Measurements from ENCODE around the gene SLC16A6. TPM values are rescaled to one million over a fixed set of nuclear protein-coding genes. Genes with fewer than 3 reads are reported as not detected.

The SLC16A6 gene, protein sequence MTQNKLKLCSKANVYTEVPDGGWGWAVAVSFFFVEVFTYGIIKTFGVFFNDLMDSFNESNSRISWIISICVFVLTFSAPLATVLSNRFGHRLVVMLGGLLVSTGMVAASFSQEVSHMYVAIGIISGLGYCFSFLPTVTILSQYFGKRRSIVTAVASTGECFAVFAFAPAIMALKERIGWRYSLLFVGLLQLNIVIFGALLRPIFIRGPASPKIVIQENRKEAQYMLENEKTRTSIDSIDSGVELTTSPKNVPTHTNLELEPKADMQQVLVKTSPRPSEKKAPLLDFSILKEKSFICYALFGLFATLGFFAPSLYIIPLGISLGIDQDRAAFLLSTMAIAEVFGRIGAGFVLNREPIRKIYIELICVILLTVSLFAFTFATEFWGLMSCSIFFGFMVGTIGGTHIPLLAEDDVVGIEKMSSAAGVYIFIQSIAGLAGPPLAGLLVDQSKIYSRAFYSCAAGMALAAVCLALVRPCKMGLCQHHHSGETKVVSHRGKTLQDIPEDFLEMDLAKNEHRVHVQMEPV
- 1 to 10 TPM in 2 of 4 donors, under 1 TPM in 2; 0.38 to 9.2 (median 1.6) TPM for total RNA-seq

DNA sequence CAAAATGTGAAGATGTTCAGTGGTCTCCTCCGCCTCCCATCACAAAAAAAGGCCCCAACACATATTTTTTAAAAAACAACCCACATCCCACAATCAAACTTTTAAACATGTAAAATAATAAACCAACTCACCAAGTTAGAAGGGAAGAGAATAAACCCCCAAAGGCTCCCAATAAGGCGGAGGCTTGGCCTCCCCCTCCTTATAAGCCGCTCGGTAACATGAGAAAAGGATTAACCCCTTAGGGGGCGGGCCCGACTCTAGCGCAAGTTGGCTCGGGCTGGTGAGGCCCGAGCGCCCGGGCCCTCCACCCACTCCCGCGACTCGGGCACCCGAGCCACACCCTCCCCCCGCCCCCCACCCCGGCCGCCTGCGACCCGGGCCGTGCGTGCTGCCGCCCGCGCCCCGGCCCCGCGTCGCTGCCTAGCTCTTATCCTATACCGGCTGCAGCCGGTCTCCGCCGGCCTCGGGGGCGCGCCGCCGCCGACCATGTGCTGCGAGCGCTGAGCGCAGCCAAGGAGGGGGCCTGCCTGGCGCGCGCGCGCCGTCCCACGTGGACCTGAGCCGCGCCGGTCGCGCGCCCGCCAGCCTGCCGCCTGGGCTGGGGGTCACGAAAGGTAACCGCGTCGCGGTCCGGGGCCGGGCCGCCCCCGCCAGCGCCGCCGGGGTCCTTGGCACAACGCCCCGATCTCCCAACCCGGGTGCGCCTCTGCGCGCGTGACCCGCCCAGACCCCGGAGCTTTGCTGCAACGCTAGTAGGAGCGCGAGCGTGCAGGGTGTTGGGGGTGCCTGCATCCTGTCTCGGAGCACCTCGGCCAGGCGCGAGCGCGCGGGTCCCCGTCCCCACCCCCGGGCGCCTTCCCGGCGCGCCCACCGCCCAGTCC is at the start of gene SLC16A6, which contains the start of gene ARSG:
Gene SLC16A6, minus strand, starts transcription at position 173 of the 881 bp plus-strand sequence. CDS start 12,807 bp downstream, outside the sequence.
Gene ARSG, plus strand, starts transcription at position 541 of the 881 bp plus-strand sequence. CDS start 15,999 bp downstream, outside the sequence.
- TF ChIP-seq, protein P1, sequence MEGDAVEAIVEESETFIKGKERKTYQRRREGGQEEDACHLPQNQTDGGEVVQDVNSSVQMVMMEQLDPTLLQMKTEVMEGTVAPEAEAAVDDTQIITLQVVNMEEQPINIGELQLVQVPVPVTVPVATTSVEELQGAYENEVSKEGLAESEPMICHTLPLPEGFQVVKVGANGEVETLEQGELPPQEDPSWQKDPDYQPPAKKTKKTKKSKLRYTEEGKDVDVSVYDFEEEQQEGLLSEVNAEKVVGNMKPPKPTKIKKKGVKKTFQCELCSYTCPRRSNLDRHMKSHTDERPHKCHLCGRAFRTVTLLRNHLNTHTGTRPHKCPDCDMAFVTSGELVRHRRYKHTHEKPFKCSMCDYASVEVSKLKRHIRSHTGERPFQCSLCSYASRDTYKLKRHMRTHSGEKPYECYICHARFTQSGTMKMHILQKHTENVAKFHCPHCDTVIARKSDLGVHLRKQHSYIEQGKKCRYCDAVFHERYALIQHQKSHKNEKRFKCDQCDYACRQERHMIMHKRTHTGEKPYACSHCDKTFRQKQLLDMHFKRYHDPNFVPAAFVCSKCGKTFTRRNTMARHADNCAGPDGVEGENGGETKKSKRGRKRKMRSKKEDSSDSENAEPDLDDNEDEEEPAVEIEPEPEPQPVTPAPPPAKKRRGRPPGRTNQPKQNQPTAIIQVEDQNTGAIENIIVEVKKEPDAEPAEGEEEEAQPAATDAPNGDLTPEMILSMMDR (IDR thresholded peaks at IDR 0.05; ENCODE audit: low read depth) = no peak

DNA sequence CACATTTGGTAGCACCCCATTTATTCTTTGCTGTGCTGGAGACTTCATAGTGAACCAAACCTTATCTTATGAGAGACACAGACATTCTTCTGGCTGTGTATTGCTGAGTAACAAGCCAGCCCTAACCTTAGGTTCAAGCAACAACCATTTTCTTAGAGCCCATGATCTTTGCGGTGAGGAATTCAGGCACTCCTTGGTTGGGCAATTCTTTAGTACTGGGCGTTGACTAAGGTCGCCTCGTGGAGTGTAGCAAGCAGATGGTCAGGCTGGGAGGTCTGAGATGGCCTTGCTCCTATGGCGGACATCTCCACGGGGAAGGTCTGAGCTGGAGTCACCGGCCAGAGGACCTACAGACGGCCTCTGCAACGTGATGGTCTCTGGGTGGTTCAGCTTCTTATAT is 43.5 kb upstream of the SLC16A6 start:
- TF ChIP-seq, protein P1 (IDR thresholded peaks at IDR 0.05; ENCODE audit: low read depth) = no peak

DNA sequence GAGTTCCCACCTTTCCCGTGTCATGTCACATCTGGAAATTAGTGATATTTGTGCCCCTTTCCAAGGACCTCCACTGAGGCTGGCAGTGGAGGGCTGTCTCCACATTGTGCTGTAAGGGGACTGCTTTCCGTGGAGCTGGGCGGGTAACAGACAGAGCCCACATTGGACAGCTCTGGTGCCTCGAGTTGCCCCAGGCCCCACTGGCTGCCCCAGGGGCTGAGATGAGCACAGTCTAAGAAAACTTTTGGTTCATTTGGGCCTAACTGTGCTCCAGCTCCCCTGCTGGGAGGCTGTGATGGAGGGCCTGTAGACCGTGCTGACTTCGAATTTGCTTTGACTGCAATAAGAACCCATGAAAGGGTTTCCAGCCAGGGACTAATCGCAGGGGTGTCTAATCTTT is 38.4 kb upstream of the SLC16A6 start:
- TF ChIP-seq, protein P1 (IDR thresholded peaks at IDR 0.05; ENCODE audit: low read depth) = no peak

DNA sequence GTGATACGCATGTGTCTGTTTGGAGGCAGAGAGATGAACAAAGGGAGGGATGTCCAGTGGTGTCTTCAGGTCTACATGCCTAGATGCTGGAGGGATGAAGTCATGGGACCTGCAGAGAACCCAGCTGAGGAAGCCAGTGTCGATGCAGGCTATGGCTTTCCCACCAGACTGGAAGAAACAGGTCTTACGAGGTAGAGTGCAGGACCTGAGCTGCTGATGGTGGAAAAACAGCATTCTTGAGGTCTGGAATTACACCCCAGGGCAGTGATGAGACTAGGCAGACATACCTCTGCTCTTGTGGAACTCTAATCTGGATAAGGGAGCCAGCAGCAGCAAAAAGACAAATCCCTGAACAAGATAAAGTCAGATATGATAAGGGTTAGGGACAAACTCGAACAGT is 37.7 kb upstream of the SLC16A6 start:
- TF ChIP-seq, protein P1 (IDR thresholded peaks at IDR 0.05; ENCODE audit: low read depth) = no peak

DNA sequence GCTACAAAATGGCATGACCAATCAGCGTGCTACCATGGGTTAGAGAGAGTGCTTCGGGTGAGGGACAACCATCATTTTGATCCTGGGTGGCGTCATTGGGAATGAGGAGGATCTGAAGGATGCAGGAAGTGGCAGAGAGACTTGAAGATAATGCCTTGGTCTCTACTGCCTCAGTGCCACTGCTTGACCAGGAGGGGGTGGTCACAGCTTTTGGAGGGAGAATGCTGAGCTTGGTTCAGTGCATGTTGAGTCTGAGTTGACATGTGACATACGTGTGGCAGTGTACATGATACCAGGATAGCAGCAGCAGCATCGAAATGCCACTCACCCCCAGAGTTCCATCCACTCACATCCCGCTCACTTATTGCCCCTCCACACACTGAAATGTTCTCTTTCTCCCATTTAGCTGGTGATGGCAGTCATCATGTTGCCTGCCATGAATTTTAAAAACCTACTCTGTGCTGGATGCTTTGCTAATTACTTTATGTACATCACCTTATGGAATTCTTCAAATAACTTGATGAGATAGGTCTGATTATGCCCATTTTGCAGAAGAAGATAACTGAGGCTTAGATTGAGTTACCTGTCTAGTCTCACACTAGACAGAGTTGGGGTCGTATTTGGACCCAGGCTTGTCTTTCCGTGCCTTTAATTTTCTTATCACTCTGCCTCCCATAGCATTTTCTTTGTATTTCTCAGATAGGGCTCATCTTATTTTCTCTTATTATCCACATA is 37.1 kb upstream of the SLC16A6 start:
- TF ChIP-seq, protein P1 (IDR thresholded peaks at IDR 0.05; ENCODE audit: low read depth) = no peak

DNA sequence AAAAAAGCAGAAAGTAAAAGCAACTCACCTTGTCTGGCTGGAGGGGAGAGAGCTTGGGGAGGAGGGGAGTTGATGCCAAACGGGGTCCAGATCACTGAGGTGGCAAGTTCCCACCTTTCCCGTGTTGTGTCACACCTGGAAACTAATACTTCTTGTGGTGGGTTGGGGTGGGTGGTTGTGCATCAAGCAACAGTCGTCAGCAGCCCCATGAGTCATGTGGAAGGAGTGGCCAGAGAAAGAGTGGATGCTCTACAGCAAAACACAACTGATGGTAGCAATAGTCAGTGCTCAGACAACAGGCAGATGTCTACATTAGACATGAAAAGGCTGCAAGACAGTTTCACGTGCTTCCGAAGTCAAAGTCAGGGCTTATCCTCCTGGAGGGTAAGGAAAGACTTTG is 35.8 kb upstream of the SLC16A6 start:
- TF ChIP-seq, protein P1 (IDR thresholded peaks at IDR 0.05; ENCODE audit: low read depth) = no peak
